Erythroblast (primary cell): ENCODE data around the gene FAIM2.

Source experiments
- DNase-seq, 2 experiments: peaks; one replicate each; lab custom pipeline; 2025; lab: John Stamatoyannopoulos, UW
- GATA1 ChIP-seq: IDR thresholded peaks from 2 replicates; pipeline ENCODE4 v1.6.1; 2011; ENCODE audit warnings: low read depth, mild to moderate bottlenecking, control low read depth, low read length, moderate library complexity
- POLR2A ChIP-seq: IDR thresholded peaks from 2 replicates; pipeline ENCODE4 v1.6.1; 2011; ENCODE audit warnings: mild to moderate bottlenecking, low read length

Gene FAIM2

DNA sequence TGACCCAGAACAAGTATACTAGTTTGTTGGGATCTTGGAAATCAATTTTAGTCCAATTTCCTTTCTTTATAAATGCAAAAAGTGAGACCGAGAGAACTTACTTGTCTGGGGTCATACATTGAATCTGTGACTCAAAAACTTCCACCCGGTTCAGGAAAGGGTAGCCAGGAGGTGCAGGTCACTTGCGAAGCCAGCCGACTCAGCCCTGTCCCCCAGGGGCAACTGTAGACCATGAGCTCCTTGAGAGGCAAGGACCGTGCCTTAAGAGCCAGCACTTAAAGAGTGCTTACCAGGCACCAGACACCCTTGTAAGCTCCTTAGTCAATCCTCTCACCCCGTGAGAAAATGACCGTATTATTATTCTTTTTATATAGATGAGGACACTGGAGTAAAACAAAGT is 60.3 kb downstream of the FAIM2 start:
- TF ChIP-seq POLR2A (no peak), GATA1 (no peak)
- DNase-seq, result no peak

DNA sequence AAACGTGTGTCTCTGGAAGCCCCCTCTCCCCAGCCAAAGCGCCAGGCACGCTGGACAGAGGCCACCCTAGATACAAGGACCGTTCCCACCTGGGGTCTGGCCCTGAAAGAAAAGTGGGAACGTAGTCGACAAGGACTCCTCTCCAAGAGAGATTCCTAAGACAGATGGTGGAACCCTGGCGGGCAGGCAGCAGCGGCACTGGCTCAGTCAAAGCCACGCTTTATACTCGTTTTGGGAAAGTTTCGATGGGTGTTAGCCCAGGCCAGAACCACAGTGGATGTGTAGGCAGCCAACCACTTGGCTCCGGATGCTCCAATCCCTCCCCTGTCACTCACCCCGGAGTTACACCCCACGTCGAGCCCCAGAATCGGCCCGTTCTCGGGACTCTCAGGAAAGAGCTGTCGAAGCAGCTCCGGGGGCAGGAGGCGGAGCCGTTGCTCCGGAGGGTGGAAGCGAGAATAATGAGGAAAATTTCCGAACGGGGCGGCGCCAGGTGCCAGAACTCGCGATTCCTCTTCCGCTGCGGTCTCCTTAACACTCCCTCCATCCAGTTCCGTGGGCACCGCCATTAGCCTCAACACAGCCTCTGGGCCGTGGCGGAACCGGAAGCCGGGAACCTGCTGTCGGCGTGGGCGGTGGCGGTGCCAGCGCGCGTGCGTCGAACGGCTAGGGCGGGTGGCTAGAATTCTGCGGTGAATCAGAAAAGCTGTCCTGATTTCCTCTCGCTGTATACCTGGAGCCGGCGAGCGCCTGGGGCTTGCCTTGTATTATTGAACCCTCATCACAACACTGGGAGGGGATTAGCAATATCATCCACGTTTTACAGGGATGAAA is 61.0 kb downstream of the FAIM2 start, which contains the start of gene BCDIN3D:
Gene BCDIN3D, minus strand, starts transcription at position 588 of the 834 bp plus-strand sequence. Its CDS starts 19 bp downstream, at position 569.
- peak; percentile 90 for TF ChIP-seq POLR2A
- no peak for TF ChIP-seq GATA1
- DNase-seq, result peak; percentile 87 to 92

DNA sequence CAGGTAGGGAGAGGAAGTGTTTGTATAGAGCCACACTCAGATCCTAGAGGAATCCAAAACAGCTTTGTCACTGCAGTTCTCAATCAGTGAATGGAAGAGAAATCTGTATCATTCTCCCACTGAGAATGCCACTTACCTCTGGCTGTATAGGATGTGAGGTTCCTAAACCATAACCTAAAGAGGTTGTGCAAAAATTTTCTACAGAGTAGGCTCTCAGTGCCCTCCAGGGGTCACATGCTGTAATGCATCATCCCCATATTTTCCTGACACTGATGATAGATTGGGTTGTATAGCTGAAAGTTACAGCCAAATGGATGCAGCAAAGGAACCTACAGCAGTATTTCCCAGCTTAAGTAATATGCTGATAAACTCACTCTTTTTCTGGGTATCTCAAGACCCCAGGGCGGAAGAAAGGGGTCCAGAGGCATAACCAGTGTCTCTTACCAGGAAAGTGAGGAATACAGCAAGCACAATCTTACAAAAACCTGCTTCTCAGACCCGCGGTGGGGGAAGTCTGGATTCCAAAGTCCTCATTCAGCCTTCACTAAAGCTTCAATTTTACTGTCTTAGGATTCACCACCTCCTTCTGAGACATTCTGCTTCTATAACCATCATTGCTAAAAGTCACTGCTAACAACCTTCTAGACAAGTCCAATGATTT is 64.6 kb downstream of the FAIM2 start:
- TF ChIP-seq GATA1, result no peak
- TF ChIP-seq POLR2A, result no peak
- DNase-seq, result peak; percentile 42 to 61

- TF ChIP-seq POLR2A (no peak), GATA1 (no peak)
- peak in 1 of 2 experiments; percentile 44 for DNase-seq
Measured at GRCh38 chr12:49832836-49833421, 70.8 kb downstream of the FAIM2 start.

DNA sequence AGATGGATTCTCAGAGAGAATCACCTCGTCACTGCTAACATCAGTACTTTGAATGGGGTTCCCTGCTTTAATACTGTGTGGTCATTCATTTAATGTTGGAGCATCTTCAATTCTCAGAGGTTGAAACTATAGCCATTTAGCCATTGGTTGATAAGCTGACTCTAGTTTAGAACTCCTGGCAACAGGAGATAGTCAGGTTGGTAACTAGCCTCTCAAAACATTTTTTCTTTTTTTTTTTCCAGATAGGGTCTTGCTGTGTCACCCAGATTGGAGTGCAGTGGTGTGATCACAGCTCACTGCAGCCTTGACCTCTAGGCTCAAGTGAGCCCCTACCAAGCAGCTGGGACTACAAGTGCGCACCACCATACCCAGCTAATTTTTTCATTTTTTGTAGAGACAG is 72.0 kb downstream of the FAIM2 start:
- no peak for TF ChIP-seq POLR2A
- TF ChIP-seq GATA1, result no peak
- peak in 1 of 2 experiments; percentile 9 for DNase-seq

- TF ChIP-seq POLR2A, result no peak
- no peak for TF ChIP-seq GATA1
- DNase-seq, result peak; percentile 91
Measured at GRCh38 chr12:49828133-49829091, 75.3 kb downstream of the FAIM2 start, which contains the start of gene NCKAP5L. Gene NCKAP5L (minus strand): TSS chr12:49828413. CDS start chr12:49804044, 24,369 bp downstream.

DNA sequence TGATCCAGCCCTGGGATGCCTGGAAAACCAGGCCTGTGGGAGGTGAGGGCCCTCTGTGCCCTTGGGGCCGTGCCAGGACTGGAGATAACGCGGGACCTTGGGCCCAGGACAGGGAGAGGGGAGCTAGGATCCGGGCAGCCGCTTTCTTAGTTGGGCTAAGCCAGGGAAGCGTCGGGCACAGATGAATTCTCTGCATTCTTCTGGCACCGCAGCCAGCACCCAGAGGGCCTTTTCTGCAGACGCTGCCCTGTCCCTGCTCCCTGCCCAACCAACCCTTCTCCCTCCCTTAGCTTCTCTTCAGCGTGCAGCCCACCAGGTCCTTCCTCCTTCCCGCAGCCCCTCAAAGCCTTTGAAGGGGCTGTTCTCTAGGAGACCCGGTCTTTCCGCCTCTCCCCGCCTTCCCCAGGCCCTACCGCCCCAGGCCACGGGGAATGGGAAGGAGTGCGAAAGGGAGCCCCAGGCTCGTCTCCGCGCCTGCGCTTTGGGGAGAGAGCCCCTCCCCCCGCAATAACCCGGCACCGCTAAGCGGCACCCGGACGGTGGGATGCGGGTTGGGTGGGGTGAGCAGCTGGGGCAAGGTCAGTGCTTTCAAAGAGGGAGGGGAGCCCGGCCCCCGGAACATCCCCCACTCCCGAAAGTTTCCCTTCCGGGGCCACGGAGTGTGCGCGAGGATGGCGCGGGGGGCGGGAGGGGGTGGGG is 76.2 kb downstream of the FAIM2 start:
- no peak for DNase-seq
- TF ChIP-seq POLR2A (no peak), GATA1 (no peak)

DNA sequence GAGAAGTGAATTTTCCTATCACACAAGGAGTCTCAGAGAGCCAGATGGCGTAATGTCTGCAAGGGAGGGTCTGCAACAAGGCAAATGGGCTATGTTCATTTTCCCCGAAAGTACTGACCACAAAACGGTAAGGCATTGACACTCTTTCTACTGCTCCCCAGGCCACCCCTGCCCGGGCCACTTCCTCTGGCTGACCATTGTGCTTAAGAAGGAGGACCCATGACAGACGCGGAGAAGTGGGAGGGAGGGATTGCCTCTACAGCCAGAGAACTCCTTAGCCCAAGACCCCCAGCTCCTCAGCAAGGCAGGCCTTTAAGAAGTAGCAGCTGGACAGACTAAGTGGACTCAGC is 76.7 kb downstream of the FAIM2 start:
- TF ChIP-seq GATA1 (no peak), POLR2A (no peak)
- DNase-seq, result peak in 1 of 2 experiments; percentile 13

- no peak for TF ChIP-seq GATA1
- TF ChIP-seq POLR2A, result no peak
- DNase-seq, result no peak
Measured at GRCh38 chr12:49825971-49826421, 77.7 kb downstream of the FAIM2 start.

DNA sequence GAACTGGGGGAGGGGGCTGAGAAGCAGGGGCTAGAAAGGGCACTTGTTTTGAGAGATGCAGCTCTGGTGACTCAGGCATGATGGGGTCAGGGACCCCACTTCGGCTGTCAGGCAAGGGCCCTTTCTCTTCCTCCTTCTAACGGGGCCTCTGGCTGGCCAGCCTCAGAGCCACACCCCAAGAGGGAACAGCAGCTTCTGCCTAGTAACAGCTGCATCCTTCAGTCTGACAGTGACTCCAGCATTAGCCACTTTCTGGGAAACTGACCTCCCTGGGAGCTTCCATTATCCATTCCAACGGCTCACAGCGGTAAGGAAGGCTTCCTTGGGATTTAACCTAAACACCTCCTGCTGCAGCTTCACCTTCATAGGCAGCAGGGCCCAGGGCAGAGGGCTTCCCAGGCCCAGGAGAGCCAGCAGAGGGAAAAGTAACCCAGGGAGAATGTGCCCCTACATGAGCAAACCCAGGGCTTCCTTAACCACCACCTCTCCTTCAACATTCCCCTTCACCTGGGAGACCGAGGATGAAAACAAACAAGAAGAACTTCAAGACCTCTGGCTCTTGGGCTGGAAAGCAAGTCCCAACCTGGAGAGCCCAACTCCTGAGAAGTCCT is 78.2 kb downstream of the FAIM2 start:
- no peak for TF ChIP-seq GATA1
- DNase-seq, result peak in 1 of 2 experiments; percentile 13

- peak in 1 of 2 experiments; percentile 13 for DNase-seq
- no peak for TF ChIP-seq POLR2A
- TF ChIP-seq GATA1, result no peak
Measured at GRCh38 chr12:49824895-49825294, 78.8 kb downstream of the FAIM2 start.

DNA sequence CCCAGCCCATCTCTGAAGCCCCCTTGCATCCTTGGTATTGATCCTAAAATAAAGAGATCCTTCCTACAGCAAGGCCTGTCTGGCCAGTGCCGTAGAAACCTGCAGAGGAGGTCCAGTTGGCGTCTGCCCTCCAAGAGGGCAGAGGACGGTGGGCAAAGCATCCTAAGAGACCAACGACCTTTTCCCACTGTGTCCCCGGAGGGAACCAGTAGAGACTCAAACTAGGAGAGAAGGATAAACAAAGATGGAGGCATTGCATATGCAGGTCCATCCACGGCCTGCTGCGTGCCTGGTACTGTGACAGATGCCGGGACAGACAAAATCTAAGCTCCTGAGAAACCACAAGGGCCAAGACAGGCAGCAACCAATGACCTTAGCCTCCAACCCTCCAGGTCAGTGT is 79.3 kb downstream of the FAIM2 start:
- TF ChIP-seq POLR2A, result no peak
- no peak for TF ChIP-seq GATA1
- DNase-seq, result no peak
